H9 (cell line): ENCODE data around the gene PMIS2. TPM values are rescaled to one million over a fixed set of nuclear protein-coding genes. Genes with fewer than 3 reads are reported as not detected.

Experiments used
- DNase-seq: peaks from one replicate; pipeline ENCODE4 v3.0.0-alpha.2; 2017
- H2AFZ ChIP-seq: one replicate; pipeline ENCODE4 v1.6.1; 2013; ENCODE audit warnings: mild to moderate bottlenecking, low read length, control low read depth, moderate library complexity
- H2AK5ac ChIP-seq: 2 replicates; pipeline ENCODE4 v1.6.1; 2013; ENCODE audit warnings: low read length, control low read depth, mixed read lengths; ENCODE audit not compliant: insufficient read length
- H2BK120ac ChIP-seq: one replicate; pipeline ENCODE4 v1.6.1; 2013; ENCODE audit warnings: low read depth, mild to moderate bottlenecking, low read length, control low read depth, inconsistent platforms; ENCODE audit not compliant: poor library complexity, severe bottlenecking
- H2BK12ac ChIP-seq: 2 replicates; pipeline ENCODE4 v1.6.1; 2013; ENCODE audit warnings: low read length, control low read depth, mixed read lengths, low read depth; ENCODE audit not compliant: insufficient read length
- H2BK15ac ChIP-seq: 2 replicates; pipeline ENCODE4 v1.6.1; 2013; ENCODE audit warnings: low read depth, low read length, control low read depth
- H2BK20ac ChIP-seq: one replicate; pipeline ENCODE4 v1.6.1; 2013; ENCODE audit warnings: low read depth, mild to moderate bottlenecking, low read length, control low read depth, inconsistent platforms; ENCODE audit not compliant: poor library complexity, severe bottlenecking
- H2BK5ac ChIP-seq: 2 replicates; pipeline ENCODE4 v1.6.1; 2013; ENCODE audit warnings: low read length, control low read depth, mixed read lengths; ENCODE audit not compliant: insufficient read length
- H3K14ac ChIP-seq: 2 replicates; pipeline ENCODE4 v1.6.1; 2013; ENCODE audit warnings: low read length, control low read depth; ENCODE audit not compliant: insufficient read depth
- H3K18ac ChIP-seq: 2 replicates; pipeline ENCODE4 v1.6.1; 2013; ENCODE audit warnings: low read depth, mild to moderate bottlenecking, mixed read lengths, low read length, control low read depth; ENCODE audit not compliant: insufficient read length
- H3K23ac ChIP-seq: 2 replicates; pipeline ENCODE4 v1.6.1; 2013; ENCODE audit warnings: low read length, control low read depth, mixed read lengths, low read depth; ENCODE audit not compliant: insufficient read length
- H3K23me2 ChIP-seq: 2 replicates; pipeline ENCODE4 v1.6.1; 2013; ENCODE audit warnings: low read depth, mild to moderate bottlenecking, mixed read lengths, low read length, control low read depth; ENCODE audit not compliant: insufficient read length, poor library complexity, severe bottlenecking
- H3K27ac ChIP-seq: 2 replicates; pipeline ENCODE4 v1.5.1; 2013; ENCODE audit warnings: low read length, control low read depth, mixed read lengths, low read depth; ENCODE audit not compliant: insufficient read length
- H3K27me3 ChIP-seq: 2 replicates; pipeline ENCODE4 v1.6.1; 2013; ENCODE audit warnings: low read length, control low read depth, inconsistent platforms; ENCODE audit not compliant: insufficient read depth
- H3K4ac ChIP-seq: 2 replicates; pipeline ENCODE4 v1.6.1; 2013; ENCODE audit warnings: low read depth, mild to moderate bottlenecking, control low read depth, inconsistent platforms, low read length, moderate library complexity
- H3K4me1 ChIP-seq: 2 replicates; pipeline ENCODE4 v1.6.1; 2013; ENCODE audit warnings: low read length, control low read depth, inconsistent platforms; ENCODE audit not compliant: insufficient read depth
- H3K4me2 ChIP-seq: 2 replicates; pipeline ENCODE4 v1.6.1; 2013; ENCODE audit warnings: low read length, control low read depth, mixed read lengths; ENCODE audit not compliant: insufficient read length, insufficient read depth
- H3K56ac ChIP-seq: 2 replicates; pipeline ENCODE4 v1.6.1; 2013; ENCODE audit warnings: low read depth, mild to moderate bottlenecking, mixed read lengths, low read length, control low read depth; ENCODE audit not compliant: insufficient read length
- H3K79me1 ChIP-seq: 2 replicates; pipeline ENCODE4 v1.6.1; 2013; ENCODE audit warnings: low read depth, mild to moderate bottlenecking, moderate library complexity, low read length, control low read depth, inconsistent platforms; ENCODE audit not compliant: insufficient read depth, poor library complexity, severe bottlenecking
- H3K79me2 ChIP-seq: 2 replicates; pipeline ENCODE4 v1.6.1; 2013; ENCODE audit warnings: low read length, control low read depth, inconsistent platforms; ENCODE audit not compliant: insufficient read depth
- H3K9ac ChIP-seq: 2 replicates; pipeline ENCODE4 v1.6.1; 2013; ENCODE audit warnings: low read length, control low read depth, mixed read lengths; ENCODE audit not compliant: insufficient read length; ENCODE audit errors: extremely low read depth
- H3K9me3 ChIP-seq: one replicate; pipeline ENCODE4 v1.6.1; 2013; ENCODE audit warnings: low read depth, low read length, inconsistent platforms; ENCODE audit not compliant: control insufficient read depth
- H3T11ph ChIP-seq: one replicate; pipeline ENCODE4 v1.6.1; 2013; ENCODE audit warnings: mild to moderate bottlenecking, low read length, control low read depth, inconsistent platforms
- H4K20me1 ChIP-seq: one replicate; pipeline ENCODE4 v1.6.1; 2013; ENCODE audit not compliant: control insufficient read depth, insufficient read length, insufficient read depth
- H4K5ac ChIP-seq: 2 replicates; pipeline ENCODE4 v1.6.1; 2013; ENCODE audit warnings: low read depth, mild to moderate bottlenecking, mixed read lengths, low read length, control low read depth; ENCODE audit not compliant: insufficient read length
- H4K8ac ChIP-seq: replicated peaks from 2 replicates; pipeline ENCODE4 v1.6.1; 2013; ENCODE audit warnings: low read length, control low read depth, mixed read lengths, low read depth; ENCODE audit not compliant: insufficient read length
- H4K91ac ChIP-seq: 2 replicates; pipeline ENCODE4 v1.6.1; 2013; ENCODE audit warnings: low read depth, mild to moderate bottlenecking, moderate library complexity, mixed read lengths, low read length, control low read depth; ENCODE audit not compliant: insufficient read length
- H3K27ac Mint-ChIP-seq, 3 experiments: 2 replicates in 2 of 3; 3 replicates in 1 of 3; pipeline ENCODE4 v1.8.0; 2020 to 2021; ENCODE audit warnings: mixed read lengths in 3 of 3, mild to moderate bottlenecking in 1 of 3, moderate library complexity in 1 of 3
- H3K27me3 Mint-ChIP-seq: 2 replicates; pipeline ENCODE4 v1.8.0; 2021; ENCODE audit warnings: low read depth, mild to moderate bottlenecking, moderate library complexity, mixed read lengths
- H3K36me3 Mint-ChIP-seq, 3 experiments: 2 replicates in 2 of 3; 3 replicates in 1 of 3; pipeline ENCODE4 v1.8.0; 2020 to 2021; ENCODE audit warnings: low read depth in 3 of 3, mixed read lengths in 3 of 3; ENCODE audit not compliant: insufficient read depth in 1 of 3
- H3K4me1 Mint-ChIP-seq, 2 experiments: 2 replicates each; pipeline ENCODE4 v1.8.0; 2020; ENCODE audit warnings: mixed read lengths in 2 of 2
- H3K4me3 Mint-ChIP-seq, 2 experiments: 2 replicates in 1 of 2; 3 replicates in 1 of 2; pipeline ENCODE4 v1.8.0; 2020 to 2021; ENCODE audit warnings: mild to moderate bottlenecking in 2 of 2, mixed read lengths in 2 of 2, moderate library complexity in 1 of 2
- H3K9me3 Mint-ChIP-seq, 2 experiments: 2 replicates in 1 of 2; 3 replicates in 1 of 2; pipeline ENCODE4 v1.8.0; 2020; ENCODE audit warnings: mild to moderate bottlenecking in 2 of 2, mixed read lengths in 2 of 2, moderate library complexity in 1 of 2
- WGBS: extraction: QIAGEN DNeasy Blood & Tissue Kit; methylation state at CpG from one replicate; pipeline ENCODE4 v1.1.7; 2013; ENCODE audit warnings: missing lambda C conversion rate, low lambda C conversion rate, mixed read lengths; ENCODE audit not compliant: insufficient read length; ENCODE audit errors: extremely low coverage; 5-methylcytosine and 5-hydroxymethylcytosine counted together
- total RNA-seq: library from RNA; stranded (reverse); gene quantifications from 2 replicates; pipeline ENCODE4 v1.2.1, GENCODE V29; 2021
- TF ChIP-seq, protein P1 (sequence below): fragments of 200-600 bp; sonication (generic); conservative IDR thresholded peaks from 3 replicates; pipeline ENCODE4 v1.8.0; 2021; ENCODE audit warnings: antibody characterized with exemption, mild to moderate bottlenecking

Gene PMIS2
- total RNA-seq, 1 experiment from 2014 or later, result not detected

DNA sequence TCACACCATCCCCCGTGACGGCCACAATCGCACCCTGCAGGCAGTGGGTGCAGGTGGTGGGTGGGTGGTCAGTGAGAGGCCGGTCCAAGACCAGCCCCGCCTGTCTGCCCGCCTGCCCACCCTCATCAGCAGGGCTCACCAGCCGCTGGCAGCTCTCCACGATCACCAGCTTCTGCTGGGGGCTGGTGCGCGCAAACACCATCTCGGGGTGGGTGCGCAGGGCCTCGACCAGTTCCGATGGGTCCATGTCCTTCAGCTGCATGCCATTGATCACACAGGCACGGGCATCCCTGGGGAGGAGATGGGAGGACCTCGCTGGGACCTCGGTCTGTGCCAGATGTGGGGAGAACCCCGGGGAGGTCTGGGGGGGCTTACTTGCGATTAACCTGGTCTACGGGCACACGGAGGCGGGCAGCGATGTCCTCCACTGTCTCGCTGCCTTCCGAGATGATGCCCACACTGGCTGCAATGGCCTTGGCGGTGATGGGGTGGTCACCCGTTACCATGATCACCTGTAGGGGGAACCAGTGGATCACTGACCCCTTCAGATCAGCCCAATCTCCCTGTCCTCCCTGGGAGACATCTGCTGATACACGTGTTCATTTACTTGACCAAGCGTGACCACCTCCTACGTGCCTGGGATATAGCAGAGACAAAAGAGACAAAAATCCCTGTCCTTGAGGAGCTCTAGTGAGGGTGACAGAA, 30.5 kb upstream of the PMIS2 start:
- Mint-ChIP-seq H3K4me1 (peaks cover 9 to 14% of the 10 kb centered on the region in 2 experiments), H3K27ac (no peak overlapping the region; a peak in 1 of 7 replicates), H3K36me3 (peaks cover 0 to 6% (median 5%) of the 10 kb centered on the region in 3 experiments; a peak in 6 of 7 replicates), H3K27me3 (peaks cover 56% of the 10 kb centered on the region), H3K4me3 (no peak overlapping the region; a peak in 1 of 5 replicates), H3K9me3 (no peaks in the 10 kb centered on the region)
- no peak overlapping the region for H3K14ac ChIP-seq
- H3K4ac ChIP-seq, result no peak overlapping the region
- H3K4me1 ChIP-seq, result no peaks in the 10 kb centered on the region
- TF ChIP-seq, protein P1, sequence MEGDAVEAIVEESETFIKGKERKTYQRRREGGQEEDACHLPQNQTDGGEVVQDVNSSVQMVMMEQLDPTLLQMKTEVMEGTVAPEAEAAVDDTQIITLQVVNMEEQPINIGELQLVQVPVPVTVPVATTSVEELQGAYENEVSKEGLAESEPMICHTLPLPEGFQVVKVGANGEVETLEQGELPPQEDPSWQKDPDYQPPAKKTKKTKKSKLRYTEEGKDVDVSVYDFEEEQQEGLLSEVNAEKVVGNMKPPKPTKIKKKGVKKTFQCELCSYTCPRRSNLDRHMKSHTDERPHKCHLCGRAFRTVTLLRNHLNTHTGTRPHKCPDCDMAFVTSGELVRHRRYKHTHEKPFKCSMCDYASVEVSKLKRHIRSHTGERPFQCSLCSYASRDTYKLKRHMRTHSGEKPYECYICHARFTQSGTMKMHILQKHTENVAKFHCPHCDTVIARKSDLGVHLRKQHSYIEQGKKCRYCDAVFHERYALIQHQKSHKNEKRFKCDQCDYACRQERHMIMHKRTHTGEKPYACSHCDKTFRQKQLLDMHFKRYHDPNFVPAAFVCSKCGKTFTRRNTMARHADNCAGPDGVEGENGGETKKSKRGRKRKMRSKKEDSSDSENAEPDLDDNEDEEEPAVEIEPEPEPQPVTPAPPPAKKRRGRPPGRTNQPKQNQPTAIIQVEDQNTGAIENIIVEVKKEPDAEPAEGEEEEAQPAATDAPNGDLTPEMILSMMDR, result peak; percentile 75
- WGBS, result no CpG with 5 or more reads among the region's 30 CpGs
- no peak overlapping the region for H2BK20ac ChIP-seq
- no peak overlapping the region for H2BK5ac ChIP-seq
- no peak overlapping the region for H4K8ac ChIP-seq
- H2AK5ac ChIP-seq, result no peak overlapping the region
- H3K56ac ChIP-seq, result no peak overlapping the region
- H3K18ac ChIP-seq, result no peak overlapping the region
- no peak overlapping the region for H4K91ac ChIP-seq
- no peak overlapping the region for H3K4me2 ChIP-seq
- H3K23me2 ChIP-seq, result peaks cover 7% of the 10 kb centered on the region
- H3K9ac ChIP-seq, result no peak overlapping the region
- H2AFZ ChIP-seq, result no peak overlapping the region
- H4K5ac ChIP-seq, result no peak overlapping the region
- H3K27me3 ChIP-seq, result peaks cover 3% of the 10 kb centered on the region; the same call in 1 of the 2 replicates
- H2BK12ac ChIP-seq, result no peak overlapping the region
- no peak overlapping the region for H3K23ac ChIP-seq
- H2BK15ac ChIP-seq, result no peak overlapping the region
- H3K79me1 ChIP-seq, result no peaks in the 10 kb centered on the region
- no peaks in the 10 kb centered on the region for H4K20me1 ChIP-seq
- H3K79me2 ChIP-seq, result no peaks in the 10 kb centered on the region; the same call in 1 of the 2 replicates
- H3K27ac ChIP-seq, result no peak overlapping the region
- H3T11ph ChIP-seq, result no peak overlapping the region
- peak; percentile 74 for DNase-seq
- H2BK120ac ChIP-seq, result no peak overlapping the region
- H3K9me3 ChIP-seq, result no peaks in the 10 kb centered on the region
